ENCODE data around the gene GLRA1. TPM values are rescaled to one million over a fixed set of nuclear protein-coding genes. Genes with fewer than 3 reads are reported as not detected.
"Not testable (repeated sequence)": the region's sequence is repeated elsewhere in the genome, so short reads cannot be mapped to it uniquely, and the experiment has no call there.

Gene GLRA1
- polyA plus RNA-seq, 1 donor: 0.13 TPM

GRCh38 chr5:151917904-151918303, 6.7 kb downstream of the GLRA1 start:
- DNase-seq: no peak

GRCh38 chr5:151913425-151913824, 11.2 kb downstream of the GLRA1 start:
- DNase-seq: no peak

GRCh38 chr5:151912360-151912759, 12.3 kb downstream of the GLRA1 start:
- no peak for DNase-seq

- DNase-seq: no peak
Measured at GRCh38 chr5:151911011-151911410, 13.6 kb downstream of the GLRA1 start.

- DNase-seq: no peak
Measured at GRCh38 chr5:151909628-151910027, 15.0 kb downstream of the GLRA1 start.

DNA sequence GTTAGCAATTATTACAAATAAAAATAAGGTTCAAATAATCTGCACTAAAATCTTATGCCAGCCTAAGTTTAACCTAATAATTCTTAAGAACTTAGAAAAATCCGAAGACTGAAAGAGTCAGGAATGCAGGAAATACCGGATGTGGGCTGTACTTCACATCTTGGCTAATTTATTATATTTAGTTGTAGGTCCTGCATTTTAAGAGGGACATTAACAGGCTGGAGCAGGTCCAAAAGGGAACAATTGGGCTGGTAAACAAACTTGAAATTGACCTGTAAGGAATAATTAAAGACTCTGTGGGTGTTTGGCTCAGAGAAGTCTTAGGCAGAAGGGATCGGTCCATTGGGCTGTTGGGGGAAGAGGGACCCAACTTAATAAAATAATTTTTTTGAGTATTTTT, 18.4 kb downstream of the GLRA1 start:
- DNase-seq: no peak

DNA sequence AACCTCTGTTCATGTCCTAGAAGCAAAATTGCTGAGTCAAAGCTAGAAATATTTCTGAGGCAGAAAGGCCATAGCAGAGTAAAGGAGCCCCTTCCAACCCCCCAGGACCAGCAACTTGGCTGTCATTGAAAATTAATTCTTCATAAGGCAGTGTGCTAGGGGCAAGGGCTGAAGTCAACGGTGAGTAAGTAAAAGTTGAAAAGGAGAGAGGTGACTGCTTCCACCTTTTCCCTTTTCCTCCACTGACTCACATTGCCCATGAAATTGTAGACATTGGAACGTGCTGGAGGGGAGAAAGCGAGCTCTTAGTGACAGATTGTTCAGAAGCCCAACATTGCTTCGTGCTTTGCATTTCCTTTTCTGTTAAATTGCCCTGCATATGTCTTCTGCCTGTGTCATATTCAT, 19.1 kb downstream of the GLRA1 start:
- DNase-seq: no peak

- DNase-seq: no peak
Measured at GRCh38 chr5:151904909-151905308, 19.7 kb downstream of the GLRA1 start.

DNA sequence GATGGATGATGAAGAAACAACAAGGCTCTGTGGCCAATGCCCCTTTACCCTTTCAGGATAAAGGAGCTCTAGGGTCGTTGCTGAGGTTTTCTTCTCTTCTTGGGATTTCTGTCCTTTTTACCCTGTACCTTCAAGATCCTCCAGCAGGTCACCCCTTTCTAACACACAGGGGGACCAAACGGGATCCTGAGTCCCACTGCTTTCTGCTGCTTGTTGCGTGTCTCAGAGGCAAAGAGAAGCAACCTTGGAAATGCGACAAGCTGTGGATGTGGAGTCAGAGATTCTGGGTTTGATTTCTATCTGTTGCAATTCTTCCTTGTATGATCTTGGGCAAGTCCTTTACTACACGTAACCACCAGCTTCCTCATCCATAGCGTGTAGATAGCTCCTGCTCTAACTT, 20.5 kb downstream of the GLRA1 start:
- no peak for DNase-seq

GRCh38 chr5:151903243-151903653, 21.4 kb downstream of the GLRA1 start:
- DNase-seq: no peak

GRCh38 chr5:151902215-151902614, 22.4 kb downstream of the GLRA1 start:
- no peak for DNase-seq

- no peak for DNase-seq
Measured at GRCh38 chr5:151901611-151902010, 23.0 kb downstream of the GLRA1 start.

DNA sequence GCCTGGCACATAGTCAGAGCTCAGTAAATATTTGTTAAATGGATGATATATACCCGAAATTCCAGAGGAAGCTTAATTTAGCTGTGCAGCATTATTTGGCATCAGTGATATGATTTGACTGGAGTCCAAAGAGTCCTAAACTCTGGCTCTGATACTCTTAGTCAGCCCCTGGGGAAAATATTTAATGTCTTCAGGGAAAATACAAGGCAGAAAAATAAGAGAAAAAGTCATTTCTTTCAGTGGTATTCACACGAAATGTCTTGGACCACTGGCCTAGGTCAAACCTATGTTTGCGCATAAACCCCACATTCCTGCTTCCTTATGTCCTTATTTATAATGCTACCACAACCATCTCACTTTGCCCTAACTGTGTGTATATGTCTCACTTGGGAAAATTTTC, 23.8 kb downstream of the GLRA1 start:
- DNase-seq: no peak

DNA sequence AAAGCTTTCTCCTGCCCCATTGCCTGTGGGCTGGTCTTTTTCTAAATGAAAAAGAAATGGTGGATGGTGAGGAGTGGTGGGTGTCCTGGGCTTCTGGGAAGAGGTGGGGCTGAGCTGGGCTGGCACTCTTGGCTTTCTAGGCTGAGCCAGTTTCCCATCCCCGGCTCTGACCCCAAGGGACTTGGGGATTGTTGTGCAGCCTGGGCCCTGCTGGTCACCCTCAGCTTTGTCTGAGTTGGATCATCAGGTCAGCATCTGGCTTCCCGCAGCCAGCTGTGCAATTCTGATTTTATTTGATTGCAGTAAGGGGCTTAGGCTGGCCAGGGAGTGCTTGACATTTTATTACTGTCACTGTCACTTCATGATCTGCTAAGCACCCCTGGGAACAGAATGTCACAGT, 25.3 kb downstream of the GLRA1 start:
- no peak for DNase-seq

- no peak for DNase-seq
Measured at GRCh38 chr5:151897896-151898295, 26.8 kb downstream of the GLRA1 start.

GRCh38 chr5:151897020-151897552, 27.6 kb downstream of the GLRA1 start:
- DNase-seq: no peak

DNA sequence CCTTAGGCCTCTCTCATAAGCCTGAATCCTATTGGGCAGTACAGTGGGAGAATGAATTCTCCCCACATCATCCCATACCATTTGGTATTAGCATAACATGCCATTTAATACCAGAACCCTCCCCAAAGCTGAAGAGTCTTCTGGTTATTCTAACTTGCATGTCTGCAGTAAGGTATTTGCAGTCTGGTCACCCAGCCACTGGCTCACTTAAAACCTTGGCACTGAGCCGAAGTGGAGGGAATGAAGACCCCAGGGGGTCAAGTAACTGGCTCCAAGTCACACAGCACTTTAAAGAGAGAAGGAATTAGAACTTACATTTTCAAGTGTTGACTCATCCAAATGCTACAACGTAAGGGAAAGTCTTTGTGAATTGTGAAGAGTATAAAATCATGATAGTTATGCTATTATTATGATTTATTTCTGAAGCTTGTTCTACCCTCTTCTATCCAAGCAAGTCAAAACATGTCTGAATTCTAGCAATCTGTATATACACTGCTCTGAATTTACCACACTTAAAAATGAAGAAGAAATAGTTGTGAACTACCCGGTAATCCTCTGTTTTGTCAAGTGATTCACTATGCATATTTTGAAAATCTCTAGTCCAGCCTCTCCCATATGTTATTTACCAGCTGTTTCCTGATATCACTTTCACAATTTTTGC, 28.5 kb downstream of the GLRA1 start:
- no peak for DNase-seq

GRCh38 chr5:151895660-151896030, 29.0 kb downstream of the GLRA1 start:
- no peak for DNase-seq

DNA sequence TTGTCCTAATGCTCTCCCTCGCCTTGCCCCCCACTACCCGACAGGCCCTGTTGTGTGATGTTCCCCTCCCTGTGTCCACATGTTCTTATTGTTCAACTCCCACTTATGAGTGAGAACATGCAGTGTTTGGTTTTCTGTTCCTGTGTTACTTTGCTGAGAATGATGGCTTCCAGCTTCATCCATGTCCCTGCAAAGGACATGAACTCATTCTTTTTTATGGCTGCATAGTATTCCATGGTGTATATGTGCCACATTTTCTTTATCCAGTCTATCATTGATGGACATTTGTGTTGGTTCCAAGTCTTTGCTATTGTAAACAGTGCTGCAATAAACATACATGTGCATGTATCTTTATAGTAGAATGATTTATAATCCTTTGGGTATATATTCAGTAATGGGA, 31.2 kb downstream of the GLRA1 start:
- DNase-seq: not testable (repeated sequence)

DNA sequence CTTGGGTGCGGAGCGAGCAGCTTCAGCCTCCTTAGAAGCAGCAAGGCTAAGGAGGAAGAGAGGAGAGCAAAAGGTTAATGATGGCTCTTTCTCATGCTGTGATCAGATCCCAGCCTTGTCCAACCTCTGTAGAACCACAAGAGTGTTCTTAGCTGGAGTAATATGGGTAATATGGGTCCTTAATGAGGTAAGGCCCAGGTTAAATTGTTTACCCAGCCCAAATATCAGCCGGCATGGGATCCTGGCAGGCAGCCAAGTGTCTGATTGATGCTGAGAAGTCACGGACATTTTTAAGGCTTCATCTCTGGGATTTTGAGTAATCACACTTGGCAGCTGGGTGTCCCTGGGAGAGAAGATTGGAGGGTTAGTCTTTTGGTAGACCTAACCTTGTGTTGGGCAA, 32.3 kb downstream of the GLRA1 start:
- DNase-seq: no peak

DNA sequence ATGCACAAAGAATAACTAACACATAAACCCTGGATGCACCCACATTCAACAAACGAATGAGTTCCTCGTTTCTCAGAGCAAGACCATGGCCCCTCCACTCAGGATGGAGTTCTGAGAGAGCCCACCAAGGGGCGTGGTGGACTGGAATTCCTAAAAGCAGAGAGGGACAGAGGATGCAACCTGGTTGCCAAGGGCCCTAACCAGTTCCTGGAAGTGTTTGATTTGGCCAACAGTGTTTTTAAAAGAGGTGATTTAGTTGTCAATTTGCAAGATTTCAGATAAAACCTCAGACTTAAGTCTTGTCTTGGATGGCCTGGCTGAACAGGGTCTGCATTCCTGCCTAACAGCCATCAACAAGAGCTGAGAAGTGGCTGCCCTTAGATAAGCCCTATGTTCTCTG, 34.4 kb downstream of the GLRA1 start:
- DNase-seq: no peak

DNA sequence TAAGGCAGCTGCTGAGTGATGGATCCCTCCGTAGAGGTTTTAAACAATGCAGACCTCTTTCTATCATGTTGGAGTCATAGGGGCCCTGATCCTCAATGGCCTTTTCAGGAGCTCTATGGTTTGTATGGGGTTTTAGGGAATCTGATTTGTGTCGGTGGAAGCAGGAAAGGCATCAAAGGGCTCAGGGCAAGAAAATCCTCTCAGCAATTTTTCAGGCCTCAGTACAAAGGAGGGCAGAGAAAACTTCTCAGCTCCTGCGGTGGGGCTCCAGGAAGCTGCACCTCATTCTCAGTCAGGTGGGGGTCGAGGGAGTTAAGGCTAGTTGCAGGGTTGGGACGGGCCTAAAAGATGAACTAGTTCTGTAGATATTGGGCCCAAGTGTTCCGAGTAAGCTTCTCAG, 35.0 kb downstream of the GLRA1 start:
- DNase-seq: no peak

GRCh38 chr5:151886546-151887275, 37.9 kb downstream of the GLRA1 start:
- no peak for DNase-seq

Measured in left kidney (tissue), 2 donors.